Lung microvascular endothelial cell (primary cell): Measurements from ENCODE around the gene RPIA. TPM values are rescaled to one million over a fixed set of nuclear protein-coding genes. Genes with fewer than 3 reads are reported as not detected.
"Not testable (repeated sequence)": the region's sequence is repeated elsewhere in the genome, so short reads cannot be mapped to it uniquely, and the experiment has no call there.

Experiments
- DNase-seq, 2 donors: peaks; one replicate each; pipeline versions ENCODE4 v3.0.0 to v3.0.0-alpha.2; 2010; ENCODE audit warnings: low read depth in 2 of 2
- total RNA-seq: library from RNA; depleted of rRNA; stranded (reverse); fragments of >200 nt; gene quantifications from 2 replicates; pipeline ENCODE4 v1.2.1, GENCODE V29; 2014

RPIA gene
- total RNA-seq = 9.2 and 11.7 TPM in 2 replicates

GRCh38 chr2:88691339-88692183 is at the start of gene RPIA:
Gene RPIA (plus strand): TSS chr2:88691673. CDS start chr2:88691699, 26 bp downstream.
- peak; percentile 98 to 99 for DNase-seq

GRCh38 chr2:88642278-88642677 is 49.2 kb upstream of the RPIA start:
- DNase-seq = no peak

- not testable (repeated sequence) for DNase-seq
Measured at GRCh38 chr2:88645291-88645882, 46.1 kb upstream of the RPIA start.

- no peak for DNase-seq
Measured at GRCh38 chr2:88651646-88652045, 39.8 kb upstream of the RPIA start.

- no peak for DNase-seq
Measured at GRCh38 chr2:88654714-88655113, 36.8 kb upstream of the RPIA start.

GRCh38 chr2:88656690-88657089 is 34.8 kb upstream of the RPIA start:
- DNase-seq = peak in 1 of 2 donors; percentile 15

- DNase-seq = no peak
Measured at GRCh38 chr2:88657131-88657530, 34.3 kb upstream of the RPIA start.

GRCh38 chr2:88658326-88658725 is 33.1 kb upstream of the RPIA start:
- DNase-seq = peak in 1 of 2 donors; percentile 44

GRCh38 chr2:88658881-88659537 is 32.5 kb upstream of the RPIA start:
- DNase-seq = no peak

- peak; percentile 23 to 92 for DNase-seq
Measured at GRCh38 chr2:88659538-88659915, 31.9 kb upstream of the RPIA start.

GRCh38 chr2:88660622-88661021 is 30.9 kb upstream of the RPIA start:
- no peak for DNase-seq

- DNase-seq = peak in 1 of 2 donors; percentile 20
Measured at GRCh38 chr2:88666576-88666975, 24.9 kb upstream of the RPIA start.

GRCh38 chr2:88667219-88667618 is 24.3 kb upstream of the RPIA start:
- no peak for DNase-seq

GRCh38 chr2:88668862-88669261 is 22.6 kb upstream of the RPIA start:
- no peak for DNase-seq

- DNase-seq = peak; percentile 63 to 65
Measured at GRCh38 chr2:88669482-88670214, 21.8 kb upstream of the RPIA start.

GRCh38 chr2:88671786-88672427 is 19.6 kb upstream of the RPIA start:
- DNase-seq = peak; percentile 61 to 65

- no peak for DNase-seq
Measured at GRCh38 chr2:88673363-88673762, 18.1 kb upstream of the RPIA start.

GRCh38 chr2:88680266-88680902 is 11.1 kb upstream of the RPIA start:
- DNase-seq = no peak

GRCh38 chr2:88680916-88681315 is 10.6 kb upstream of the RPIA start:
- DNase-seq = no peak

GRCh38 chr2:88683160-88684021 is 8.1 kb upstream of the RPIA start:
- no peak for DNase-seq
